Subcutaneous abdominal adipose tissue (tissue), 5 donors: ENCODE data around the gene OR1A2.
"Not testable (repeated sequence)": the region's sequence is repeated elsewhere in the genome, so short reads cannot be mapped to it uniquely, and the experiment has no call there.

Experiments used
- H3K27ac ChIP-seq: one replicate; pipeline ENCODE4 v1.7.0; 2013; ENCODE audit warnings: low read depth, mild to moderate bottlenecking, inconsistent platforms, low read length, moderate library complexity
- H3K27me3 ChIP-seq, 5 donors: one replicate each; pipeline ENCODE4 v1.7.0; 2013; ENCODE audit warnings: low read length in 5 of 5, inconsistent platforms in 1 of 5; ENCODE audit not compliant: control insufficient read depth in 5 of 5, insufficient read depth in 4 of 5
- H3K36me3 ChIP-seq, 5 donors: one replicate each; pipeline ENCODE4 v1.7.0; 2013; ENCODE audit warnings: low read length in 5 of 5; ENCODE audit not compliant: control insufficient read depth in 5 of 5, insufficient read depth in 5 of 5
- H3K4me1 ChIP-seq, 5 donors: one replicate each; pipeline ENCODE4 v1.7.0; 2013; ENCODE audit warnings: low read length in 5 of 5, mild to moderate bottlenecking in 3 of 5, moderate library complexity in 1 of 5; ENCODE audit not compliant: control insufficient read depth in 5 of 5, insufficient read depth in 5 of 5
- H3K4me3 ChIP-seq, 5 donors: one replicate each; pipeline ENCODE4 v1.7.0; 2013; ENCODE audit warnings: low read length in 5 of 5, low read depth in 1 of 5
- H3K9ac ChIP-seq, 5 donors: one replicate each; pipeline ENCODE4 v1.7.0; 2013; ENCODE audit warnings: low read length in 5 of 5, mild to moderate bottlenecking in 4 of 5, moderate library complexity in 3 of 5
- H3K9me3 ChIP-seq, 5 donors: one replicate each; pipeline ENCODE4 v1.7.0; 2013; ENCODE audit warnings: low read length in 5 of 5; ENCODE audit not compliant: control insufficient read depth in 5 of 5
- donor health status: healthy.
- donor health status: healthy.
- donor health status: healthy.
- donor health status: healthy.
- donor health status: healthy.

OR1A2 gene

GRCh38 chr17:3222505-3222904 lies 25.2 kb downstream of the OR1A2 start:
- no peaks in the 10 kb centered on the region for H3K4me1 ChIP-seq
- no peak overlapping the region for H3K4me3 ChIP-seq
- H3K27me3 ChIP-seq: no peaks in the 10 kb centered on the region
- H3K9me3 ChIP-seq: peaks cover 0 to 4% (median 0%) of the 10 kb centered on the region in 5 donors
- no peak overlapping the region for H3K9ac ChIP-seq
- H3K36me3 ChIP-seq: no peaks in the 10 kb centered on the region
- H3K27ac ChIP-seq: no peak overlapping the region

GRCh38 chr17:3224721-3225352 lies 27.5 kb downstream of the OR1A2 start:
- not testable (repeated sequence) for H3K27me3 ChIP-seq, H3K4me3 ChIP-seq, H3K9ac ChIP-seq, H3K9me3 ChIP-seq, H3K4me1 ChIP-seq, H3K27ac ChIP-seq, H3K36me3 ChIP-seq

- H3K27ac ChIP-seq, H3K4me1 ChIP-seq, H3K27me3 ChIP-seq, H3K9ac ChIP-seq, H3K4me3 ChIP-seq, H3K36me3 ChIP-seq, H3K9me3 ChIP-seq: not testable (repeated sequence)
These were observed 35.0 kb downstream of the OR1A2 start for GRCh38 chr17:3232300-3232699.

- H3K27me3 ChIP-seq, H3K4me1 ChIP-seq, H3K9ac ChIP-seq, H3K4me3 ChIP-seq, H3K27ac ChIP-seq, H3K9me3 ChIP-seq, H3K36me3 ChIP-seq: not testable (repeated sequence)
These were observed 41.4 kb downstream of the OR1A2 start for GRCh38 chr17:3238685-3239084.

- not testable (repeated sequence) for H3K9me3 ChIP-seq, H3K27me3 ChIP-seq, H3K4me3 ChIP-seq, H3K4me1 ChIP-seq, H3K9ac ChIP-seq, H3K36me3 ChIP-seq, H3K27ac ChIP-seq
These were observed 43.7 kb downstream of the OR1A2 start for GRCh38 chr17:3241044-3241443.

GRCh38 chr17:3244841-3245240 lies 47.5 kb downstream of the OR1A2 start:
- H3K9me3 ChIP-seq, H3K4me3 ChIP-seq, H3K9ac ChIP-seq, H3K4me1 ChIP-seq, H3K27ac ChIP-seq, H3K27me3 ChIP-seq, H3K36me3 ChIP-seq: not testable (repeated sequence)
